ENCODE data around the gene LLGL2.

The LLGL2 gene

DNA sequence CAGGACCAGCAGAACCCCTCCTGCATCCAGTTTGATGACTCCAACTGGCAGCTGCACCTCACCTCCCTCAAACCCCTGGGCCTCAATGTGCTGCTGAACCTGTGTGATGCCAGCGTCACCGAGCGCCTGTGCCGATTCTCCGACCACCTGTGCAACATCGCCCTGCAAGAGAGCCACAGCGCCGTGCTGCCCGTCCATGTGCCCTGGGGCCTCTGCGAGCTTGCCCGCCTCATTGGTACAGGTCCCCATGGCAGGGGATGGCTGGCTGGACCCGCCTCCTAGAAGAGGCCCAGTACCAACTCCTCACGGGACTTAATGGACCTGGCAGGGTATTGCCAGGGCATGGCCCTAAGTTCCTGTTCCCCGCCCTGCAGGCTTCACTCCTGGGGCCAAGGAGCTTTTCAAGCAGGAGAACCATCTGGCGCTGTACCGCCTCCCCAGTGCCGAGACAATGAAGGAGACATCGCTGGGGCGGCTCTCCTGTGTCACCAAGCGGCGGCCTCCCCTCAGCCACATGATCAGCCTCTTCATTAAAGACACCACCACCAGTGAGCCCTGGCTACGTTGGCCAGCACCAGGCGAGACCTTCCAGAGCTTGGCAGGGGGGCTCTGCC lies 32.8 kb upstream of the LLGL2 start:
- DNase-seq (ENCODE audit: low read depth): no peak

GRCh38 chr17:75493476-75494129 lies 31.9 kb upstream of the LLGL2 start:
- no peak for DNase-seq (ENCODE audit: low read depth)

DNA sequence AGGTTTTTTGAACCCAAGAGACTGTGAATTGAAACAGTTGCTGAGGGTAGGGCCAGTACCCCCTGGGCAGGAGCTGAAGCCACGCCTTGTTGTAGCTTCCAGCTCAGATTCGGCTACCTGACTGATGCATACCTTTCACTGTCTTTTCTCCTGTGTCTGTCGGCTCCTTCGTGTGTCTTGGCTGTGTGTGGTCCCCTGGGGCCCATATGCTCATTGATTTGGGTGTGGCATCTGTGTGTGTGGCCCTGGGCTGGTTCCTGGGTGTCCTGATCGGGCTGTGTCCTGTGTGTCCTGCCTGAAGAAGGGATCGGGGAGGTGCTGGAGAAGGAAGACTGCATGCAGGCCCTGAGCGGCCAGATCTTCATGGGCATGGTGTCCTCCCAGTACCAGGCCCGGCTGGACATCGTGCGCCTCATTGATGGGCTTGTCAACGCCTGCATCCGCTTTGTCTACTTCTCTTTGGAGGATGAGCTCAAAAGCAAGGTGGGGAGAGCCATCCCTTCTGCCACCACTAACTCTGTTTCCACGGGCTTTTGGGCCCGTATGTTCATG lies 31.1 kb upstream of the LLGL2 start:
- DNase-seq (ENCODE audit: low read depth): no peak

- DNase-seq (ENCODE audit: low read depth): no peak
These were observed 29.5 kb upstream of the LLGL2 start for GRCh38 chr17:75496005-75496404.

- DNase-seq (ENCODE audit: low read depth): no peak
These were observed 27.3 kb upstream of the LLGL2 start for GRCh38 chr17:75498039-75498725.

DNA sequence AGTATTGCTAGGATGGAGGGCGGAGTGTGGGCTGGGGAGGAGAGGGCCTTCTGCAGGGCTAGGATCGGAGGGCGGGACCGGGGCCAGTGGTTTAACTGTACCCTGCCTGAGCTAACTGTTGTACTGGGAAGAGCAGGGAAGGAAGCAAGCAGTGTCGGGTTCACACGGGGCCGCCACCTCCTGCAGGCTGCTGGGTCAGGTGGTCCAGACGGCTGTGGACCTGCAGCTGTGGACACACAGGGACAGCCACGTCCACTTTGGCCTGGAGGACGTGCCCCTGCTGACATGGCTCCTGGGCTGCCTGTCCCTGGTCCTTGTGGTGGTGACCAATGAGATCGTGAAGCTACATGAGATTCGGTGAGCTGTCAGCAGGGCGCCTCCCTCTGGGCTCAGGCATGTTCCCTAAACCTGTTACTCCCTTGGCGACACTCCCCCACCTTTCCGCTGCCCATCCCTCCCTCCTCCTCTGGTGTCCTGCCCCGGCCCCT lies 26.7 kb upstream of the LLGL2 start:
- no peak for DNase-seq (ENCODE audit: low read depth)

DNA sequence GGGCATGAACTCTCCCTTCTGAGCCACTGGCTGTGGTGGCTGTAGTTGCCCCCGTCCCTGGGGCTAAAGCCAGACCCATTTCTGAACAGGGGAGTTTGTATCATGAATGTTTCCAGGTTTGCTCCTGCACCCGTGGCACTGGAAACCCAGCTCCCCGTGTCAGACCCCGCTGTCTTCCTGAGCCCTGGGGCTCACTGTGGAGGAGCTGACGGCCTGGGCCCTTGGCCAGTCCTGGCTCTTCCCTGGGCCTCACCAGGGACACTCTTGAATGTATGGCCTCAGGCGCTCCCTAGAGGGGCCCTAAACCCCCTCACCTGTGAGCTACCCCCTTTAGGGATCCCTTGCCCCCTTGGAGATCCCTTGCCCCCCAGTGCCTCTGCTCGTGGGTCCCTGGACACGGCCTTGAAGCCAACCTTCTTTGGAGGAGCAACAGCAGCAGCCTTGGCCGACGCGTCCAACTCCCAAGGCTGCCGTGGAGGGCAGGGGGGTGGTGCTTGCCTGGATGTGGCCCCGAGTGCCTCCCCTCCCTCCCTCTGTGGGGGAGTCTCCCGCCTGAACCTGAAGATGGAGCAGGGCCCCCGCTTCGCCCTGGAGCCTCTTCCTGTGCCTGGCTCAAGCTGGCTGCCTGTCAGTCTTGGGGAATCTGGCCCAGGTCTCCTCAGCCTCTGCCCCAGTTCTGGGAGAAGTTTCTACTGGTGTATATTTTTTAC lies 26.0 kb upstream of the LLGL2 start:
- DNase-seq (ENCODE audit: low read depth): no peak

DNA sequence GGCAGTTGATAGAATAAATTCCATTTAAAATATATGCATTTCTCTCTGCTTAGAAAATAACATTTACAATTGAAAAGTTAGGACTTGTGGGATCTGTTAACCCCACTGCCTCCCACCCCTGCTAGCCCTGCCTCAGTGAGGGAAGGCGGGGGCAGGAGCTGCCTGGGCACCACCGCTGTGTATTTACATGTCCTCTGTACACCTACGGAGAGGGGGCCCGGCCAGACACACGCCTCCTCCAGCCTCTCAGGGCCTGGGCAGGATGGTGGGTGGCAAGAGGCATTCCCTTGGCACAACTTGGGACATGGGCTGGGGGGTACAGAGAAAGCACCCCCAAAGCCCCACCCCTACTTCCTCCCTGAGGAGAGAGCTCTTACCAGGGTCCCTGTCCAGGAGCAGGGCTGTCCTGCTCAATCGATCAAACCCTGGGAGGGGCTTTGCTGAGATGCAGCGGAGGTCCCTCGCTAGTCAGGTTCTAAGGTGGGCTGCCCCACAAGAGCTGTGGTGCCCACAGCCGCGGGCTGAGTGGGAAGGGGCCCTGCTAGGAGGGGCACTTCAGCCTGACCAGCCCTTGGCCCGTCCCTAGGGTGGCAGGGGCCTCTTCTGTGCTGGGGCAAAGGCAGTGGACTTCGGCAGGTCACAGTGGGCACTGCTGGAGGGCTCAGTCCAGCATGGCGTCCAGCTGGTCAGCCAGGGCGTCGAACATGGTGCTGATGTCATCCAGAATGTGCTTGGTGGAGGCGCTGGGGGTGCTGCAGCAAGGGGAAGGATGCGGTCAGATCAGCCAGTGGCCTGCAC lies 24.9 kb upstream of the LLGL2 start:
- no peak for DNase-seq (ENCODE audit: low read depth)

GRCh38 chr17:75501378-75502071 lies 24.0 kb upstream of the LLGL2 start:
- no peak for DNase-seq (ENCODE audit: low read depth)

DNA sequence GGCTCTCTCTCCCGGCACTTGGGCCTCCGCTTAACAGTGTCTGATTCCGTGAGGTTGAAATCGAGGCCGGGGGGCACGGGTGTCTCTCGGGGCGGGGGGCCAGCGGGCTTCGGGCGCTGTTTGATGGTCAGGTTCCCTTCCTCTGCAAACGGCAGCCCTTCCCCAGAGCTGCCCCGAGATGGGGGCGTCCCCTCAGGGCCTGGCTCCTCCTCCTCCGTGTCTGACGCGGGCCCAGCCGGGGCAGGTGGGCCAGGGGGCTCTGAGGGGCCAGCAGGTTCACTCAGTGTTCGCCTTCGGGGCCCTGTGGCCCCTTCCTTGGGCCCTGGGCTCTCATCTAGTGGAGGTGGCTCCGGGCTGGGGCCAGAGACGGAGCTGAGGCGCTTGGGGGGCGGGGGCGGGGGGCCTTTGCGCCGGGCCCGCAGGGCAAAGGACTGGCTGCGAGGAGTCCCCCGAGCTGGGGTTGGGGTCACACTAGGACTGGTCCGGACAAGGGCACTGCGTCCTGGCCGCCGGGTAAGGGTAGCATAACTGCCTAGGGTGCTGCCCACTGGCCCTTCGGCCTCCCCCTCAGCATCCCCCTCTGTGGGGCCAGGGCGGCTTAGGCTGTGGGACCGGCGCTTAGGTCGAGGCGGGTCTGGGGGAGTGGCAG lies 23.3 kb upstream of the LLGL2 start:
- no peak for DNase-seq (ENCODE audit: low read depth)

DNA sequence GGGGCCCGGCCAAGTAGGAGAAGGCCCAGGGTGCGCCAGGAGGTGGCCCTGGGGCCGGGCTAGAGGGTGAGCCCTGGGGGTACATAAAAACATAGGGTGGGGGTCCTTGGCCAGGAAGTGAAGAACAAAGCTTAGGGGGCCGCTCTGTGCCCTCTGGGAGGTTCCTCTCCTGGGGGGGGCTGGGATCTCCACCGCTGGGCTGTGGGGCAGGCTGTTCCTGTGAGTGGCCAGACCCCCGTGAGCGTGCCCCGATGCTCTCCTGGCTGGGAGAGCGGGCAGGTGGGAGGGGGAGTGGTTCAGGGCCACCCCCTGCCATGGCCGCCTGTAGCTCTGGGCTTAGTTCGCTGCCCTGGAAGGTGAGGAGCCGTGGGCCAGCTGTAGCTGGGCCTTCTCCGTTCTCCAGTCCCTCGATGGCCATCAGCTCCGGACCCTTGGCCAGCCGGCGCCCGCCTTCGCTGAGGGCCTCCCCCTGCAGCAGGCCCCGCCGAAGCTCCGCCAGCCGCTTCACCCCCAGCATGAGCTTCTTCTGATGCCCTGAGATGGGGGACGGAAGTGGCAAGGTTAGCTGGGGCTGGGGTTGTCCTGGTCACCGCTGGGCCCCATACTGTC lies 22.7 kb upstream of the LLGL2 start:
- DNase-seq (ENCODE audit: low read depth): no peak

GRCh38 chr17:75503337-75503950 lies 22.1 kb upstream of the LLGL2 start:
- no peak for DNase-seq (ENCODE audit: low read depth)

- DNase-seq (ENCODE audit: low read depth): no peak
These were observed 21.5 kb upstream of the LLGL2 start for GRCh38 chr17:75503976-75504346.

DNA sequence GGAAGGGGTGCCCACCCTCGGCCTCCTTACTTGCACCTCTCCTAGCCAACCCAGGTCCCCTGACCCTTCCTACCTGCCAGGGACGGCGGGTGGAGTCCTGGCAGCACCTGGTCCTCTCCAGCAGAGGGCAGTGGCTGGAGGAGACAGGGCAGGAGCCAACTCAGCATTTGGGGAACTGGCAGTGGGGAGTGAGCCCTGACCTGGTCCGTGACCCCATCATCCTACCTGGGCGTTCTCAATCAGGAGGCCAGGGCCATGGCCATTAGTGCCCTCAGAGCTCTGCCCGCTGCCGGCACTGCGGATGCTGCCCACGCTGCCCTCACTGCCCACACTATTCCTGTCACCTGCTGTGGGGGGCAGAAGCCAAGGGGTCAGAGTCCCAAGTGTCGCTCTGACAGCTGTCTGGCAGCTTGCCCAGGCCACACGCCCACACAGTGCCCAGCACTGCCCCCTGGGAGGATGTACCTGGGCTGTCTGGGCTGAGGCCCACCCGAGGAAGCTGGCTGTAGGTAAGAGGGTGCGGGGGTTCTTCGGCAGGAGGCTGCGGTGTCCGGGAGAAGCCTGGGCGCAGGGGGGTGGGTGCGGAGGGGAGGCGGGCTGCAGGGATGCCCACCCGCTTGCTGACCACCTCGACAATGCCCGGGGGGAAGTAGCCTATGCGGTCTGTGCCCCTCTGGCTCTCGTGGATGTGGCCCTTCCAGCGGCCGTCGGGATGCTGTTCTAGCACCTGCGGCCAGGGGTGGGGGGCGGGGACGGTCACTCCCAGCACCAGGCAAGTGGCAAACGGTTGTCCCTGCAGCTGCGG lies 20.9 kb upstream of the LLGL2 start:
- DNase-seq (ENCODE audit: low read depth): no peak

- no peak for DNase-seq (ENCODE audit: low read depth)
These were observed 20.4 kb upstream of the LLGL2 start for GRCh38 chr17:75505152-75505409.

DNA sequence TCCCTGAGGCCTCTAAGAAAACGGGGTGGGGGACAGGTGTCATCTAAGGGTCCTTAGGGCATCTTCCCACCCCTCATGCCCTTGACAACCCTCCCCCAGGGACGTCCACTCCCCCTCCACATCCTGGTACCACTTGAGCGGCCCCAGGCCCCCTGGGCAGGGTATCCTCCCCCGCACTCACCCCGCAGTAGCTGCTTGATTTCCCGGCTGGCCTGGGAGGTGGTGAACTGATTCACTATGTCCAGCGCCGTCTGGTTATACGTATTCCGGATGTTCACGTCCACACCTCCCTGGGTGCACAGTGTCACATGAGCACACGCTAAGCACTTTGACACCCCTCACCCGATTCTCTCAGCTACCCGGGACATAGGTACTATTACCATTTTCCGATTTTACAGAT lies 19.9 kb upstream of the LLGL2 start:
- DNase-seq (ENCODE audit: low read depth): no peak

- DNase-seq (ENCODE audit: low read depth): no peak
These were observed 19.4 kb upstream of the LLGL2 start for GRCh38 chr17:75506134-75506533.

GRCh38 chr17:75506888-75507287 lies 18.6 kb upstream of the LLGL2 start:
- DNase-seq (ENCODE audit: low read depth): no peak
